HL-60 (cell line): ENCODE results near the gene BBS9.

Experiments used
- GABPA ChIP-seq: IDR thresholded peaks from 2 replicates; pipeline ENCODE4 v1.6.1; 2012; ENCODE audit warnings: low read depth
- POLR2AphosphoS5 ChIP-seq: IDR thresholded peaks from 2 replicates; pipeline ENCODE4 v1.6.1; 2012; ENCODE audit warnings: low read depth
- SPI1 ChIP-seq: IDR thresholded peaks from 2 replicates; pipeline ENCODE4 v1.6.1; 2012; ENCODE audit warnings: low read depth, mild to moderate bottlenecking, borderline replicate concordance
- TF ChIP-seq, protein P1 (sequence below): IDR thresholded peaks from one replicate; pipeline ENCODE4 v1.5.1; 2011; ENCODE audit warnings: low read length, control low read depth, inconsistent platforms; ENCODE audit not compliant: insufficient read depth
- TF ChIP-seq, protein P2 (sequence below): IDR thresholded peaks from 2 replicates; pipeline ENCODE4 v1.6.1; 2012; ENCODE audit warnings: low read depth; ENCODE audit not compliant: insufficient replicate concordance

GRCh38 chr7:33466203-33466602 is 336.8 kb downstream of the BBS9 start:
- TF ChIP-seq, protein P1, sequence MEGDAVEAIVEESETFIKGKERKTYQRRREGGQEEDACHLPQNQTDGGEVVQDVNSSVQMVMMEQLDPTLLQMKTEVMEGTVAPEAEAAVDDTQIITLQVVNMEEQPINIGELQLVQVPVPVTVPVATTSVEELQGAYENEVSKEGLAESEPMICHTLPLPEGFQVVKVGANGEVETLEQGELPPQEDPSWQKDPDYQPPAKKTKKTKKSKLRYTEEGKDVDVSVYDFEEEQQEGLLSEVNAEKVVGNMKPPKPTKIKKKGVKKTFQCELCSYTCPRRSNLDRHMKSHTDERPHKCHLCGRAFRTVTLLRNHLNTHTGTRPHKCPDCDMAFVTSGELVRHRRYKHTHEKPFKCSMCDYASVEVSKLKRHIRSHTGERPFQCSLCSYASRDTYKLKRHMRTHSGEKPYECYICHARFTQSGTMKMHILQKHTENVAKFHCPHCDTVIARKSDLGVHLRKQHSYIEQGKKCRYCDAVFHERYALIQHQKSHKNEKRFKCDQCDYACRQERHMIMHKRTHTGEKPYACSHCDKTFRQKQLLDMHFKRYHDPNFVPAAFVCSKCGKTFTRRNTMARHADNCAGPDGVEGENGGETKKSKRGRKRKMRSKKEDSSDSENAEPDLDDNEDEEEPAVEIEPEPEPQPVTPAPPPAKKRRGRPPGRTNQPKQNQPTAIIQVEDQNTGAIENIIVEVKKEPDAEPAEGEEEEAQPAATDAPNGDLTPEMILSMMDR, result no peak
- TF ChIP-seq POLR2AphosphoS5, result no peak
- TF ChIP-seq, protein P2, sequence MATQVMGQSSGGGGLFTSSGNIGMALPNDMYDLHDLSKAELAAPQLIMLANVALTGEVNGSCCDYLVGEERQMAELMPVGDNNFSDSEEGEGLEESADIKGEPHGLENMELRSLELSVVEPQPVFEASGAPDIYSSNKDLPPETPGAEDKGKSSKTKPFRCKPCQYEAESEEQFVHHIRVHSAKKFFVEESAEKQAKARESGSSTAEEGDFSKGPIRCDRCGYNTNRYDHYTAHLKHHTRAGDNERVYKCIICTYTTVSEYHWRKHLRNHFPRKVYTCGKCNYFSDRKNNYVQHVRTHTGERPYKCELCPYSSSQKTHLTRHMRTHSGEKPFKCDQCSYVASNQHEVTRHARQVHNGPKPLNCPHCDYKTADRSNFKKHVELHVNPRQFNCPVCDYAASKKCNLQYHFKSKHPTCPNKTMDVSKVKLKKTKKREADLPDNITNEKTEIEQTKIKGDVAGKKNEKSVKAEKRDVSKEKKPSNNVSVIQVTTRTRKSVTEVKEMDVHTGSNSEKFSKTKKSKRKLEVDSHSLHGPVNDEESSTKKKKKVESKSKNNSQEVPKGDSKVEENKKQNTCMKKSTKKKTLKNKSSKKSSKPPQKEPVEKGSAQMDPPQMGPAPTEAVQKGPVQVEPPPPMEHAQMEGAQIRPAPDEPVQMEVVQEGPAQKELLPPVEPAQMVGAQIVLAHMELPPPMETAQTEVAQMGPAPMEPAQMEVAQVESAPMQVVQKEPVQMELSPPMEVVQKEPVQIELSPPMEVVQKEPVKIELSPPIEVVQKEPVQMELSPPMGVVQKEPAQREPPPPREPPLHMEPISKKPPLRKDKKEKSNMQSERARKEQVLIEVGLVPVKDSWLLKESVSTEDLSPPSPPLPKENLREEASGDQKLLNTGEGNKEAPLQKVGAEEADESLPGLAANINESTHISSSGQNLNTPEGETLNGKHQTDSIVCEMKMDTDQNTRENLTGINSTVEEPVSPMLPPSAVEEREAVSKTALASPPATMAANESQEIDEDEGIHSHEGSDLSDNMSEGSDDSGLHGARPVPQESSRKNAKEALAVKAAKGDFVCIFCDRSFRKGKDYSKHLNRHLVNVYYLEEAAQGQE, result no peak
- TF ChIP-seq GABPA, result no peak
- no peak for TF ChIP-seq SPI1
